ENCODE data around the gene VPS11.
"Not testable (repeated sequence)": the region's sequence is repeated elsewhere in the genome, so short reads cannot be mapped to it uniquely, and the experiment has no call there.

VPS11 gene

GRCh38 chr11:119067371-119068222, at the start of gene VPS11:
Gene VPS11 (plus strand): TSS chr11:119067818. CDS start chr11:119067824, 6 bp downstream.
- peak; percentile 99 for DNase-seq

- peak; percentile 88 for DNase-seq
Measured at GRCh38 chr11:119018074-119018938, 49.3 kb upstream of the VPS11 start, which contains the start of the genes RPS25 and TRAPPC4. Gene RPS25 (minus strand): TSS chr11:119018343. CDS start chr11:119018284, 59 bp downstream. Gene TRAPPC4 (plus strand): TSS chr11:119018766. CDS start chr11:119018796, 30 bp downstream.

- no peak for DNase-seq
Measured at GRCh38 chr11:119019996-119020395, 47.6 kb upstream of the VPS11 start.

- no peak for DNase-seq
Measured at GRCh38 chr11:119021631-119022030, 46.0 kb upstream of the VPS11 start.

GRCh38 chr11:119023741-119024140, 43.9 kb upstream of the VPS11 start:
- peak; percentile 14 for DNase-seq

GRCh38 chr11:119024430-119025098, 43.1 kb upstream of the VPS11 start:
- DNase-seq, result peak; percentile 13

- DNase-seq, result peak; percentile 15
Measured at GRCh38 chr11:119025099-119025473, 42.5 kb upstream of the VPS11 start.

- peak; percentile 15 for DNase-seq
Measured at GRCh38 chr11:119025541-119025940, 42.1 kb upstream of the VPS11 start.

- DNase-seq, result peak; percentile 13
Measured at GRCh38 chr11:119025978-119026766, 41.4 kb upstream of the VPS11 start.

GRCh38 chr11:119026970-119027369, 40.6 kb upstream of the VPS11 start:
- DNase-seq, result peak; percentile 11

GRCh38 chr11:119027561-119028345, 39.9 kb upstream of the VPS11 start:
- DNase-seq, result peak; percentile 7

- peak; percentile 8 for DNase-seq
Measured at GRCh38 chr11:119028346-119029068, 39.1 kb upstream of the VPS11 start.

GRCh38 chr11:119029069-119029339, 38.6 kb upstream of the VPS11 start:
- DNase-seq, result peak; percentile 5

- peak; percentile 18 for DNase-seq
Measured at GRCh38 chr11:119029340-119030028, 38.1 kb upstream of the VPS11 start.

- DNase-seq, result no peak
Measured at GRCh38 chr11:119030029-119030328, 37.6 kb upstream of the VPS11 start.

- DNase-seq, result peak; percentile 96
Measured at GRCh38 chr11:119030329-119031047, 37.1 kb upstream of the VPS11 start, which contains the start of gene SLC37A4. Gene SLC37A4 (minus strand): TSS chr11:119030877.

- DNase-seq, result no peak
Measured at GRCh38 chr11:119031912-119032280, 35.7 kb upstream of the VPS11 start.

- not testable (repeated sequence) for DNase-seq
Measured at GRCh38 chr11:119033421-119033820, 34.2 kb upstream of the VPS11 start.

GRCh38 chr11:119034813-119035212, 32.8 kb upstream of the VPS11 start:
- no peak for DNase-seq

- DNase-seq, result no peak
Measured at GRCh38 chr11:119038884-119039283, 28.7 kb upstream of the VPS11 start.

Measured in 8988T (cell line).